ENCODE data around the gene TARM1. TPM values are rescaled to one million over a fixed set of nuclear protein-coding genes. Genes with fewer than 3 reads are reported as not detected.

Gene TARM1
- total RNA-seq, 4 donors from 2014 or later, result not detected

DNA sequence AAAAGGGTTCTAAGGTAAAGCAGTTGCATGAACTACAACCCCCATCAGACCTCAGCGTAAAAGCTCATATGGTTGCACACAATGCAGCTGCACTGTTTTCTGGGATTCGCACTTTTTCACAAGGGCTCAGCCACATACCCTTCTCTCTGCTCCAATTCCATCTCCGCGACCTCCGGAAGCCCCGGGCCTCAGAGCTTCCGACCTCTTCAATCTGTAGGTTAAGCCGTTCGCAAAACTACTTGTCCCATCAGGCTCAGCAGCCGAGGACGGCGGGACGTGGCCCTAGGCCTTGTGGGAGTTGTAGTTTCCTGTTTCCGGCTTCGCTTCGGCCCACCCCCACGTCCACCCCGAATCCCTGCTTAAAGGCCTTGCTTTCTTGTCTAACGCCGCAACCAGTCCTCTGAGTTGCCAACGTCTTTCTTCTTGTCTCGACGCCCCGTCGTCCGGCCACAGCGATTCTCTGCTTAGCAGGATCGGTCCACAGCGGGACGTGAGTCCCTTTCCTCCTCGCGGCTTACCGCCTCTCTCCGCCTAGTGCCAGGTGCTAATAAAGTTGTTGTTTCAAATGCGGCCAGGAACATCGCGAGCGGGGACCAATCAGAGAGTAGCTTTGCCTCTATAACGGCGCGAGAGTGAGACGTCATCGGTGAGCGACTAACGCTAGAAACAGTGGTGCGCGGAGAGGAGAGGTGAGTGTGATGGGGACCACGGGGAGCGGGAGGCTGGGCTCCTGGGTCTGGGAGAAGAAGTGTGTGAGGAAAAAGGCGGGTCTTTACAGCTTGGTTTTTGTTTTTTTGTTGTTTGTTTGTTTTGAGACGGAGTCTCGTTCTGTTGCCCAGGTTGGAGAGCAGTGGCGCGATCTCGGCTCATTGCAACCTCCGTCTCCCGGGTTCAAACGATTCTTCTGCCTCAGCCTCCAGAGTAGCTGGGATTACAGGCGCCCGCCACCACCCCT lies 34.2 kb upstream of the TARM1 start, which contains the start of the genes PRPF31 and TFPT:
TSS of gene PRPF31 (plus strand) at position 646 of the 955 bp plus-strand sequence. CDS start 2,525 bp downstream, outside the sequence.
TSS of gene TFPT (minus strand) at position 549 of the 955 bp plus-strand sequence. CDS start at position 161, 388 bp downstream.
- DNase-seq, result peak; percentile 96 to 99
- intact Hi-C loops (cut with DNase I; ENCODE audit: low total_unique reads), result no loop called here
- peak within 1 kb of the TSS; percentile 90 to 94 for H3K27ac ChIP-seq
- no peaks in the 10 kb centered on the region for H3K36me3 ChIP-seq
- no peaks in the 10 kb centered on the region for H3K9me3 ChIP-seq
- H3K4me3 ChIP-seq, result peak within 1 kb of the TSS; percentile 69 to 96
- peaks cover 6 to 9% of the 10 kb centered on the region in 2 donors for H3K4me1 ChIP-seq
- H3K27me3 ChIP-seq, result no peaks in the 10 kb centered on the region
- TF ChIP-seq, protein P1, sequence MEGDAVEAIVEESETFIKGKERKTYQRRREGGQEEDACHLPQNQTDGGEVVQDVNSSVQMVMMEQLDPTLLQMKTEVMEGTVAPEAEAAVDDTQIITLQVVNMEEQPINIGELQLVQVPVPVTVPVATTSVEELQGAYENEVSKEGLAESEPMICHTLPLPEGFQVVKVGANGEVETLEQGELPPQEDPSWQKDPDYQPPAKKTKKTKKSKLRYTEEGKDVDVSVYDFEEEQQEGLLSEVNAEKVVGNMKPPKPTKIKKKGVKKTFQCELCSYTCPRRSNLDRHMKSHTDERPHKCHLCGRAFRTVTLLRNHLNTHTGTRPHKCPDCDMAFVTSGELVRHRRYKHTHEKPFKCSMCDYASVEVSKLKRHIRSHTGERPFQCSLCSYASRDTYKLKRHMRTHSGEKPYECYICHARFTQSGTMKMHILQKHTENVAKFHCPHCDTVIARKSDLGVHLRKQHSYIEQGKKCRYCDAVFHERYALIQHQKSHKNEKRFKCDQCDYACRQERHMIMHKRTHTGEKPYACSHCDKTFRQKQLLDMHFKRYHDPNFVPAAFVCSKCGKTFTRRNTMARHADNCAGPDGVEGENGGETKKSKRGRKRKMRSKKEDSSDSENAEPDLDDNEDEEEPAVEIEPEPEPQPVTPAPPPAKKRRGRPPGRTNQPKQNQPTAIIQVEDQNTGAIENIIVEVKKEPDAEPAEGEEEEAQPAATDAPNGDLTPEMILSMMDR (IDR thresholded peaks at IDR 0.05), result no peak
- peak in 1 of 2 donors; percentile 59 for TF ChIP-seq POLR2A (IDR thresholded peaks at IDR 0.05)

DNA sequence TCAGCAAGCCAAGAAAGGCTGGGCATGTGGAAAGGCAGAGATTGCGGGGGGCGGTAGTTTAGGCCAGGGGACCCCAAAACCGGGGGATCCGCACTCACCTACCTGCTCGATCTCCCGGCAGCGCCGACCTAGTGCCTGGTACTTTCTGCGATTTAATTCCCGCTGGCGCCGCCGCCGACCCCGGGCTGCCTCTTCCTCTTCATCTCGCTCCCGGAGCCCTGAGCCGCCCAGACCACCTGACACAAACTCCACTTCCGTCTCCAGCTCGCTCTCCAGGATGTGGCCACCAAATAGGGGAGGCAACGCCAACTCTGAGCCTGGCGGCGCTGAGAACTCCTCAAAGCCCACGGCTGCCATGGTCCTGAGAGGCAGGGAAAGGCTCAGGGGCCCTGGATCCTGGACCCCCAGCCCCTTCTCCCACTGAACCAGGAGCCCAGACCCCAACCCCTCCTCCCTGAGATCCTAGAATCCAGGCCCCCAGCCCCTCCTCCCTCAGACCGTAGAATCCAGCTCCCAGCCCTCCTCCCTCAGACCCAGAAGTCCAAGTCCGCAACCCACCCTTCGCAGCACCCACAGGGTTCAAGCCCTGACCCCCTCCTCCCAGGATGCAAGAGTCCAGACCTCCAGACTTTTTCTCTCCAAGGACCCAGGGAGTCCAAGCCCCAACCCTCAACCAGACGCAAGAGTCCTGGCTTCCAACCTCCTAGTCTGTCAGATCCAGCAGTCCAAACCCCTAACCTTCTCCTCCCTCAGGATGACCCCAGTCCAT lies 33.4 kb upstream of the TARM1 start:
- intact Hi-C loops (cut with DNase I; ENCODE audit: low total_unique reads), result no loop called here
- Histone ChIP-seq H3K27me3 (no peaks in the 10 kb centered on the region), H3K4me3 (peak overlapping the region; percentile 69 to 96), H3K4me1 (peaks cover 6 to 9% of the 10 kb centered on the region in 2 donors), H3K36me3 (no peaks in the 10 kb centered on the region), H3K9me3 (no peaks in the 10 kb centered on the region), H3K27ac (peak overlapping the region; percentile 90 to 94)
- TF ChIP-seq, protein P1 (IDR thresholded peaks at IDR 0.05), result no peak
- TF ChIP-seq POLR2A (IDR thresholded peaks at IDR 0.05), result no peak
- DNase-seq, result no peak

DNA sequence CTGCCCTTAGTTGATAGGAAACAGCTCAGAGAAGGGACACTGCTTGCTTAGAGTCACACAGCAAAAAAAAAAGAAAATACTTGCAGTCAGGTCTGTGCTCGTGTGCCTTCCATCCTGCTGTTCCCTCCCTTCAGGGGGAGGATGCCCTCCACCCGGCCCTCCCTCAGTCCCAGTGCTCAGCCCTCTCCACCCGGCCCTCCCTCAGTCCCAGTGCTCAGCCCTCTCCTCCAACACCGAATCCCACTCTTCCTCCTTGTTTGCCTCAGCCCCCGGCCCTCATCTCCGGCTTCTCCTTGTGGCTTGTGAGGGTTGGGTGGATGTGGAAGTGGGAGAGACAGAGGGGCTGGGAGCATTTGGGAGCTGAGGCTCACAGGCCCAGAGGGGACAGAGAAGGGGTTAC lies 28.5 kb upstream of the TARM1 start:
- no peaks in the 10 kb centered on the region for H3K36me3 ChIP-seq
- intact Hi-C loops (cut with DNase I; ENCODE audit: low total_unique reads), result no loop called here

DNA sequence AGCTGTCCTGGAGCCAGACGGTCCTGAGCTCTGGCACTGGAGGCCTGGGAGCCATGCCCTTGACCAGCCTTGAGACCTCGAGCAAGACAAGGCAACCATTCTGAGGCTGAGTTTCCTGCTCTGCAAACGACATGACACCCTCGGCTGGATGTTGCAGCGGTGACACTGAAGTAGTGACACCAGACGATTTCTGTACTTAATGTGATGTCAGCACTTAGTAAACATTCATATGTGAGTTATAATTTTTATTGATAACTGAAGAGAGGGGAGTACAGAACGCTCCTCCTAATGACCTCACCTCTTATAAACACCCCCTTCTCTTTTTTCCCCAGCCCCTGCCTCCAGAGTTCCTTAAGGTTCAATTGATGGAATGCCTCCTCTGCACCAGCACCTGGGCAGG lies 27.3 kb upstream of the TARM1 start:
- Histone ChIP-seq H3K36me3 (no peaks in the 10 kb centered on the region), H3K4me3 (no peak overlapping the region), H3K27ac (no peak overlapping the region), H3K9me3 (no peaks in the 10 kb centered on the region), H3K27me3 (no peaks in the 10 kb centered on the region), H3K4me1 (peaks cover 0 to 2% of the 10 kb centered on the region in 2 donors)
- DNase-seq, result no peak
- TF ChIP-seq POLR2A (IDR thresholded peaks at IDR 0.05), result no peak
- TF ChIP-seq, protein P1 (IDR thresholded peaks at IDR 0.05), result no peak
- intact Hi-C loops (cut with DNase I; ENCODE audit: low total_unique reads), result no loop called here

More for the DNA sequence above, 28.5 kb upstream of the TARM1 start:
- Histone ChIP-seq H3K27me3 (no peaks in the 10 kb centered on the region), H3K4me1 (peaks cover 0 to 6% of the 10 kb centered on the region in 2 donors), H3K4me3 (no peak overlapping the region), H3K27ac (no peak overlapping the region), H3K9me3 (no peaks in the 10 kb centered on the region)
- no peak for TF ChIP-seq POLR2A (IDR thresholded peaks at IDR 0.05)
- TF ChIP-seq, protein P1 (IDR thresholded peaks at IDR 0.05), result no peak
- no peak for DNase-seq

All from uterus (tissue), 4 donors.